Suprapubic skin (tissue), 4 donors: ENCODE results near the gene TANC1. TPM values are rescaled to one million over a fixed set of nuclear protein-coding genes. Genes with fewer than 3 reads are reported as not detected.
A peak's percentile ranks its signal among the peaks of the same experiment; 100 is the strongest.

ENCODE experiments used
- DNase-seq, 2 donors: peaks; one replicate each; pipeline ENCODE4 v3.0.0-alpha.2; 2019; ENCODE audit warnings: low spot score in 2 of 2
- H3K27ac ChIP-seq: fragments of 200-600 bp; sonication (generic); one replicate; pipeline ENCODE4 v1.5.1; 2019
- H3K27me3 ChIP-seq: fragments of 200-600 bp; sonication (generic); one replicate; pipeline ENCODE4 v1.5.1; 2019
- H3K36me3 ChIP-seq: fragments of 200-600 bp; sonication (generic); one replicate; pipeline ENCODE4 v1.5.1; 2019
- H3K4me1 ChIP-seq: fragments of 200-600 bp; sonication (generic); one replicate; pipeline ENCODE4 v1.5.1; 2019
- H3K4me3 ChIP-seq: fragments of 200-600 bp; sonication (generic); one replicate; pipeline ENCODE4 v1.5.1; 2019; ENCODE audit warnings: mild to moderate bottlenecking
- H3K9me3 ChIP-seq: fragments of 200-600 bp; sonication (generic); one replicate; pipeline ENCODE4 v1.5.1; 2019
- CTCF ChIP-seq, 2 donors: fragments of 200-600 bp in 1 of 2; fragments of 450-650 bp in 1 of 2; sonication (generic) in 1 of 2; IDR thresholded peaks; one replicate each; pipeline ENCODE4 v1.5.1; 2016 to 2019; ENCODE audit warnings: antibody characterized with exemption in 2 of 2, mild to moderate bottlenecking in 1 of 2, moderate library complexity in 1 of 2
- EP300 ChIP-seq: sonication (generic); formaldehyde crosslinking; IDR thresholded peaks from one replicate; pipeline ENCODE4 v1.6.1; 2017; ENCODE audit warnings: antibody characterized with exemption
- POLR2A ChIP-seq, 2 donors: fragments of 450-650 bp; IDR thresholded peaks; one replicate each; pipeline ENCODE4 v1.6.1; 2017; ENCODE audit warnings: antibody characterized with exemption in 2 of 2, mild to moderate bottlenecking in 2 of 2, moderate library complexity in 2 of 2
- POLR2AphosphoS5 ChIP-seq, 3 donors: sonication (generic); formaldehyde crosslinking; IDR thresholded peaks; one replicate each; pipeline ENCODE4 v1.6.1; 2017; ENCODE audit warnings: antibody characterized with exemption in 3 of 3
- WGBS: methylation state at CpG from one replicate; pipeline ENCODE4 v1.1.5; 2018; 5-methylcytosine and 5-hydroxymethylcytosine counted together
- total RNA-seq, 4 donors: library from RNA; depleted of rRNA; stranded (reverse); fragments of >200 nt; gene quantifications; one replicate each; pipeline ENCODE4 v1.1.0, GENCODE V29; 2016

TANC1 gene
- total RNA-seq, 4 donors from 2014 or later: 57.6 to 260 (median 88.3) TPM

- Histone ChIP-seq H3K9me3 (no peaks in the 10 kb centered on the region), H3K4me3 (no peak overlapping the region), H3K4me1 (peaks cover 64% of the 10 kb centered on the region), H3K27me3 (no peaks in the 10 kb centered on the region), H3K36me3 (no peaks in the 10 kb centered on the region), H3K27ac (no peak overlapping the region)
- 87% methylated on average over 7 of the region's 7 CpGs for WGBS
- TF ChIP-seq POLR2AphosphoS5 (IDR thresholded peaks at IDR 0.05) (no peak), CTCF (IDR thresholded peaks at IDR 0.05) (no peak), POLR2A (IDR thresholded peaks at IDR 0.05) (no peak), EP300 (no peak)
- DNase-seq: no peak
Measured at GRCh38 chr2:159131267-159131913, 162.9 kb downstream of the TANC1 start.

- Histone ChIP-seq H3K27me3 (no peaks in the 10 kb centered on the region), H3K4me1 (peaks cover 65% of the 10 kb centered on the region), H3K27ac (peak overlapping the region; percentile 6), H3K4me3 (no peak overlapping the region), H3K9me3 (no peaks in the 10 kb centered on the region), H3K36me3 (no peaks in the 10 kb centered on the region)
- TF ChIP-seq EP300: no peak
- TF ChIP-seq POLR2AphosphoS5 (IDR thresholded peaks at IDR 0.05): no peak
- WGBS: 28% methylated on average over 4 of the region's 4 CpGs
- DNase-seq: no peak
Measured at GRCh38 chr2:159131914-159132281, 163.5 kb downstream of the TANC1 start.

GRCh38 chr2:159133797-159134196 is 165.4 kb downstream of the TANC1 start:
- 27% methylated on average over 4 of the region's 4 CpGs for WGBS
- Histone ChIP-seq H3K4me1 (peaks cover 81% of the 10 kb centered on the region), H3K27ac (no peak overlapping the region), H3K4me3 (no peak overlapping the region), H3K36me3 (no peaks in the 10 kb centered on the region), H3K27me3 (no peaks in the 10 kb centered on the region), H3K9me3 (no peaks in the 10 kb centered on the region)
- DNase-seq: no peak
- TF ChIP-seq POLR2AphosphoS5 (IDR thresholded peaks at IDR 0.05) (no peak), CTCF (IDR thresholded peaks at IDR 0.05) (no peak), EP300 (no peak), POLR2A (IDR thresholded peaks at IDR 0.05) (no peak)

- Histone ChIP-seq H3K4me3 (no peak overlapping the region), H3K27me3 (no peaks in the 10 kb centered on the region), H3K36me3 (no peaks in the 10 kb centered on the region), H3K4me1 (peaks cover 83% of the 10 kb centered on the region), H3K27ac (peak overlapping the region; percentile 74), H3K9me3 (no peaks in the 10 kb centered on the region)
- TF ChIP-seq EP300 (no peak), POLR2AphosphoS5 (IDR thresholded peaks at IDR 0.05) (no peak), CTCF (IDR thresholded peaks at IDR 0.05) (no peak), POLR2A (IDR thresholded peaks at IDR 0.05) (no peak)
- 80% methylated on average over 3 of the region's 3 CpGs for WGBS
- DNase-seq: no peak
Measured at GRCh38 chr2:159134979-159135378, 166.5 kb downstream of the TANC1 start.

- TF ChIP-seq CTCF (IDR thresholded peaks at IDR 0.05): no peak
- no peak for TF ChIP-seq POLR2A (IDR thresholded peaks at IDR 0.05)
- no peak for TF ChIP-seq POLR2AphosphoS5 (IDR thresholded peaks at IDR 0.05)
- no peak for TF ChIP-seq EP300
- Histone ChIP-seq H3K4me3 (no peak overlapping the region), H3K27ac (peak overlapping the region; percentile 74), H3K4me1 (peaks cover 77% of the 10 kb centered on the region), H3K36me3 (no peaks in the 10 kb centered on the region), H3K9me3 (no peaks in the 10 kb centered on the region), H3K27me3 (no peaks in the 10 kb centered on the region)
- 29% methylated on average over 3 of the region's 3 CpGs for WGBS
- DNase-seq: no peak
Measured at GRCh38 chr2:159136391-159136790, 168.0 kb downstream of the TANC1 start.
